Effector memory CD8-positive, alpha-beta T cell (primary cell): ENCODE data around the gene KCNH2.
A peak's percentile ranks its signal among the peaks of the same experiment; 100 is the strongest.

Experiments
- ATAC-seq: fragments of 150-1000 bp; cut with Tn5 transposase; replicated peaks from 2 replicates; pipeline ENCODE4 v1.10.0; 2021; ENCODE audit warnings: mild to moderate bottlenecking, moderate library complexity
- DNase-seq, 3 experiments: peaks; one replicate each; pipeline ENCODE4 v3.0.0; 2021
- H3K27ac Mint-ChIP-seq, 2 donors: one replicate each; pipeline ENCODE4 v1.8.0; 2022; ENCODE audit warnings: mild to moderate bottlenecking in 2 of 2, mixed read lengths in 2 of 2, moderate library complexity in 2 of 2
- H3K27me3 Mint-ChIP-seq, 2 donors: one replicate each; pipeline ENCODE4 v1.8.0; 2022; ENCODE audit warnings: mixed read lengths in 2 of 2
- H3K36me3 Mint-ChIP-seq: one replicate; pipeline ENCODE4 v1.8.0; 2022; ENCODE audit warnings: mild to moderate bottlenecking, moderate library complexity, mixed read lengths; ENCODE audit not compliant: insufficient read depth
- H3K4me1 Mint-ChIP-seq, 2 donors: one replicate each; pipeline ENCODE4 v1.8.0; 2022; ENCODE audit warnings: low read depth in 2 of 2, mixed read lengths in 2 of 2
- H3K4me3 Mint-ChIP-seq, 2 donors: one replicate each; pipeline ENCODE4 v1.8.0; 2022; ENCODE audit warnings: mild to moderate bottlenecking in 2 of 2, mixed read lengths in 2 of 2, moderate library complexity in 2 of 2
- H3K9me3 Mint-ChIP-seq, 2 donors: one replicate each; pipeline ENCODE4 v1.8.0; 2022; ENCODE audit warnings: mixed read lengths in 2 of 2

Gene KCNH2

GRCh38 chr7:150903606-150904005, 74.5 kb downstream of the KCNH2 start:
- peaks cover 58 to 73% of the 10 kb centered on the region in 2 donors for H3K27me3 Mint-ChIP-seq
- no peak overlapping the region for H3K4me3 Mint-ChIP-seq
- H3K4me1 Mint-ChIP-seq: peaks cover 0 to under 1% of the 10 kb centered on the region in 2 donors
- ATAC-seq (no peak), DNase-seq (no peak)
- H3K9me3 Mint-ChIP-seq: no peaks in the 10 kb centered on the region
- peaks cover 2% of the 10 kb centered on the region for H3K36me3 Mint-ChIP-seq
- no peak overlapping the region for H3K27ac Mint-ChIP-seq

- DNase-seq (no peak), ATAC-seq (no peak)
- H3K27ac Mint-ChIP-seq: no peak overlapping the region
- H3K9me3 Mint-ChIP-seq: no peaks in the 10 kb centered on the region
- no peak overlapping the region for H3K4me3 Mint-ChIP-seq
- peaks cover 4 to 8% of the 10 kb centered on the region in 2 donors for H3K4me1 Mint-ChIP-seq
- H3K27me3 Mint-ChIP-seq: peaks cover 65 to 86% of the 10 kb centered on the region in 2 donors
- peaks cover 2% of the 10 kb centered on the region for H3K36me3 Mint-ChIP-seq
These were observed 75.8 kb downstream of the KCNH2 start for GRCh38 chr7:150902078-150903033.

DNA sequence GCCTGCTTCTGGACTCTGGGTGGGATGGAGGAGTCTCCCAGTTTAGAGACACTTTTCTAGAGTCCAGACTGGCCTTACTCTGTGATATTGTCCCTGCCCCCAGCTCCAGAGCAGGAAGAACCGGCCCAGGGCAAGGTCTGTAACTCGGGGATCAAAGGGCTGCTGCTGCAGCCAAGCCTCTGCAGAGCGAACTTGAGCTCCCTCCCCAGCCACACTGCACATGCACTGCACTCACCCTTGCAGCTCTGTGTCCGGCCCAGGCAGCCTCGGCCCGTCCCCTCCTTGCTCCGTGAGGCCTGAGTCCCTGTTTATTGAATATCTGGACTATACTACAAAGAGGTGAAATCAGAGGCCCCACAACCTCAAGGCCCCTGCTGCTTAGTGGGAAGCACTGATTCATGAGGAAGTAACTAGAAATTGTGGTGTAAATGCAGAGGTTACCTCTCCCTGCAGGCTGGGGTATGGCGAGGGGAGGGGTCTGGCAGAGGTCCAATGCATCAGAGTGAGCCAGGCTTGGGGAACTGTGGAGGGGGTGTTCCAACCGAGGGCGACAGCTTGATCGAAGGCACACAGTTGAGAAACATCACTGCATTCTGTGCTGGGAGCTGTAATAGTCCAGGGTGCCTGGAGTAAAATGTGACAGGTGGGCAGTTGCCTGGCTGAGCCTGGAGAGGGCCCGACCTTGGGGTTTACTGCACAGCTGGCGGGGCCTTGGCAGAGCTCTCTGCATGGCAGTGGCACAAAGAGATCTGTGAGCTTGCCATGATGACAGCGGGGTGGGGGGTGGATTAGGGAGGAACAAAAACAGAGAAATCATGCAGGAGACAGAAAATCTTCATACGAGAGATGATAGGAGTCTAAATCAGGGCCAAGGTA, 76.7 kb downstream of the KCNH2 start:
- ATAC-seq (no peak), DNase-seq (no peak)
- Mint-ChIP-seq H3K27me3 (peaks cover 75 to 95% of the 10 kb centered on the region in 2 donors), H3K36me3 (peaks cover 2% of the 10 kb centered on the region), H3K4me1 (peaks cover 4 to 10% of the 10 kb centered on the region in 2 donors), H3K27ac (no peak overlapping the region), H3K4me3 (no peak overlapping the region), H3K9me3 (no peaks in the 10 kb centered on the region)

DNA sequence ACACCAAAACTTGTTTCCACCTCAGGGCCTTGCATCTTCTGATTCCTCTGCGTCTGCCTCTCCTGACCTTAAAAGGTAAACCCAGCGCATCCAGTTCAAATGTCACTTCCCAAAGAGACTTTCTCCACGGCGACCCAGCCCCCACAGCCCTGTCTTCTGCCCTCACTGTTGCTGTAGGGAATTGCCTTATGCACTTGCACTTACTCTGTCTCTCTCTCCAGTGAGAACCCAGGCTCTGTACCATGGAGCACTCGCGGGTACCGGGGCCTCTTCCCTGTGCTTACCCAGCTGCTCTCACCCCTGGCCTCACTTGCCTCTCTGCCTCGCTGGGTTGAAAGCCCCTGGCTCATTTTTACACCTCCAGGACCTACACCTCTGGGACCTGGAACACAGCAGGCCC, 77.4 kb downstream of the KCNH2 start:
- Mint-ChIP-seq H3K27ac (no peak overlapping the region), H3K27me3 (peaks cover 82 to 95% of the 10 kb centered on the region in 2 donors), H3K9me3 (no peaks in the 10 kb centered on the region), H3K36me3 (peaks cover 2% of the 10 kb centered on the region), H3K4me1 (peaks cover 4 to 10% of the 10 kb centered on the region in 2 donors), H3K4me3 (no peak overlapping the region)
- ATAC-seq (no peak), DNase-seq (no peak)

- Mint-ChIP-seq H3K36me3 (no peaks in the 10 kb centered on the region), H3K27ac (no peak overlapping the region), H3K27me3 (peaks cover 74 to 92% of the 10 kb centered on the region in 2 donors), H3K4me3 (peak overlapping the region in 1 of 2 donors; percentile 38), H3K4me1 (peaks cover 4 to 10% of the 10 kb centered on the region in 2 donors), H3K9me3 (no peaks in the 10 kb centered on the region)
- ATAC-seq (peak; percentile 82), DNase-seq (peak; percentile 74 to 81 (median 76))
These were observed 79.6 kb downstream of the KCNH2 start for GRCh38 chr7:150898475-150899011.

- Mint-ChIP-seq H3K36me3 (no peaks in the 10 kb centered on the region), H3K9me3 (no peaks in the 10 kb centered on the region), H3K27me3 (peaks cover 68 to 91% of the 10 kb centered on the region in 2 donors), H3K4me1 (peaks cover 4 to 10% of the 10 kb centered on the region in 2 donors), H3K4me3 (no peak overlapping the region), H3K27ac (no peak overlapping the region)
- ATAC-seq: peak; percentile 31
- no peak for DNase-seq
These were observed 80.3 kb downstream of the KCNH2 start for GRCh38 chr7:150897502-150898474.

DNA sequence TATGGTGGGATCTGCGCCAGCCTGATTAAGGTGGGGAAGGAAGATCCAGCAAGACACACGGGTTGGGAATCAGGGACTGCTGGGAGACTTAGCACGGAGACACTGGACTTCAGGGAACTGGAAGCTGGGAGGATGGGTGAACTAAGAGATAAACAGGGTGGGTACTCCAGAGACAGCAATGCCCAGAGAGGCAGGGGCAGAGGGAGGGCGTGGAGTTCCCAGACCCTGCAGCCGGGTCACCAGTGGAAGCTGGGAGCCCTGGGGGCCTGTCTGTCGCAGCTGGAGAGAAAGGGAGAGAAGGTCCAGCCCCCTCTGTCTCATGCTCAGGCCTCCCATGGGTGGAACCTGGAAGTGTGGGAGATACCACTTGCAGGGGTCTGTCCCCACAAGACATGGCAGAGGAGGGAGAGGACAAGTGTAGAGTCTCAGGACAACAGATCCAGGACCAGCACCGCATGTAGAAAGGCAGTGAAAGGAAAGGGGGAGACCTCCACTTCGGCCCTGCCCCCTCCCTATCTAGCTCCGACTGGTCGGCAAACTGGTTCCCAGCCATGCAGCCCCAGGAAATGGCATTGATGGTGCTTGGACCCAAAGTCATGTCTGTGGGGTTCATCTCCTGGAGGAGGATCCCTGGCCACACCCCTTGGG, 81.4 kb downstream of the KCNH2 start:
- no peak overlapping the region for H3K4me3 Mint-ChIP-seq
- DNase-seq (no peak), ATAC-seq (no peak)
- H3K36me3 Mint-ChIP-seq: no peaks in the 10 kb centered on the region
- H3K9me3 Mint-ChIP-seq: no peaks in the 10 kb centered on the region
- peaks cover 60 to 82% of the 10 kb centered on the region in 2 donors for H3K27me3 Mint-ChIP-seq
- no peak overlapping the region for H3K27ac Mint-ChIP-seq
- peaks cover 4 to 10% of the 10 kb centered on the region in 2 donors for H3K4me1 Mint-ChIP-seq

GRCh38 chr7:150895809-150896208, 82.3 kb downstream of the KCNH2 start:
- Mint-ChIP-seq H3K4me3 (no peak overlapping the region), H3K27ac (no peak overlapping the region), H3K36me3 (no peaks in the 10 kb centered on the region), H3K9me3 (no peaks in the 10 kb centered on the region), H3K4me1 (peaks cover 4 to 10% of the 10 kb centered on the region in 2 donors), H3K27me3 (peaks cover 52 to 74% of the 10 kb centered on the region in 2 donors)
- no peak for ATAC-seq
- no peak for DNase-seq
